MCF 10A (cell line): ENCODE measurements around the gene GAK. TPM values are rescaled to one million over a fixed set of nuclear protein-coding genes. Genes with fewer than 3 reads are reported as not detected.
"Not testable (repeated sequence)": the region's sequence is repeated elsewhere in the genome, so short reads cannot be mapped to it uniquely, and the experiment has no call there.

Experiments
- Bru-seq: library from RNA; stranded (reverse); fragments of 400-500 nt; gene quantifications from one replicate; lab custom pipeline; 2021; lab: Mats Ljungman, UMichigan
- BruChase-seq, 2 experiments: library from RNA; stranded (reverse); fragments of 400-500 nt; gene quantifications; one replicate each; lab custom pipeline; 2021; lab: Mats Ljungman, UMichigan
- BruUV-seq: library from RNA; stranded (reverse); fragments of 400-500 nt; replicated peaks from 2 replicates; lab custom pipeline; 2021; lab: Mats Ljungman, UMichigan
- CTCF ChIA-PET: fragments of 300-600 bp; sonication (Branson Sonifier 250); formaldehyde crosslinking; extraction: SDS; loops from one replicate; lab custom pipeline; 2021; ENCODE audit warnings: antibody characterized with exemption, inconsistent platforms; lab: Yijun Ruan, JAX
- POLR2A ChIA-PET: fragments of 300-600, 350-650 bp; sonication (Branson Sonifier 250); formaldehyde crosslinking; extraction: SDS; loops from one replicate; lab custom pipeline; 2020; ENCODE audit warnings: antibody characterized with exemption, inconsistent platforms; lab: Yijun Ruan, JAX
- DNase-seq: peaks from one replicate; pipeline ENCODE4 v3.0.0-alpha.2; 2018; ENCODE audit not compliant: unreplicated experiment
- H3K27ac Mint-ChIP-seq: one replicate; pipeline ENCODE4 v1.8.0; 2022; ENCODE audit warnings: mild to moderate bottlenecking, low read depth, mixed read lengths; ENCODE audit not compliant: unreplicated experiment
- H3K27me3 Mint-ChIP-seq: one replicate; pipeline ENCODE4 v1.8.0; 2022; ENCODE audit warnings: mixed read lengths; ENCODE audit not compliant: insufficient read depth, unreplicated experiment
- H3K36me3 Mint-ChIP-seq: one replicate; pipeline ENCODE4 v1.8.0; 2022; ENCODE audit warnings: mild to moderate bottlenecking, moderate library complexity, mixed read lengths; ENCODE audit not compliant: insufficient read depth, unreplicated experiment
- H3K4me1 Mint-ChIP-seq: one replicate; pipeline ENCODE4 v1.8.0; 2022; ENCODE audit warnings: mixed read lengths; ENCODE audit not compliant: insufficient read depth, unreplicated experiment
- H3K4me3 Mint-ChIP-seq: one replicate; pipeline ENCODE4 v1.8.0; 2022; ENCODE audit warnings: mild to moderate bottlenecking, moderate library complexity, mixed read lengths; ENCODE audit not compliant: unreplicated experiment
- H3K9me3 Mint-ChIP-seq: one replicate; pipeline ENCODE4 v1.8.0; 2022; ENCODE audit warnings: mixed read lengths; ENCODE audit not compliant: unreplicated experiment
- intact Hi-C: fragments of 100-400 bp; cut with micrococcal nuclease; formaldehyde crosslinking; loops from 2 replicates; pipeline ENCODE4 v1.14.1; 2022
- long read RNA-seq: library from polyadenylated mRNA; stranded (forward); transcript quantifications from one replicate; pipeline ENCODE4 v2.0.0, GENCODE V29; 2022
- total RNA-seq: library from RNA; stranded (reverse); gene quantifications from 2 replicates; pipeline ENCODE4 v1.2.3, GENCODE V29; 2022
- TF ChIP-seq, protein P1 (sequence below): fragments of 200-600 bp; IDR thresholded peaks from one replicate; pipeline ENCODE4 v1.8.0; 2022; ENCODE audit warnings: antibody characterized with exemption, mild to moderate bottlenecking; ENCODE audit not compliant: unreplicated experiment

GAK gene
- total RNA-seq (70.4 and 72.9 TPM in 2 replicates), Bru-seq, nascent RNA (percentile 56 among the genes with signal in this experiment), BruChase-seq, experiment 1, labeled RNA remaining after a 6-hour chase (percentile 73 among the genes with signal in this experiment), BruChase-seq, experiment 2, labeled RNA remaining after a 2-hour chase (percentile 65 among the genes with signal in this experiment)
- long read RNA-seq, full-length matches to known transcripts, result 28 of 139 reads
- long read RNA-seq, partial matches to known transcripts, result 35 of 139 reads
- long read RNA-seq, other reads (novel, unspliced or antisense), result 76 of 139 reads

DNA sequence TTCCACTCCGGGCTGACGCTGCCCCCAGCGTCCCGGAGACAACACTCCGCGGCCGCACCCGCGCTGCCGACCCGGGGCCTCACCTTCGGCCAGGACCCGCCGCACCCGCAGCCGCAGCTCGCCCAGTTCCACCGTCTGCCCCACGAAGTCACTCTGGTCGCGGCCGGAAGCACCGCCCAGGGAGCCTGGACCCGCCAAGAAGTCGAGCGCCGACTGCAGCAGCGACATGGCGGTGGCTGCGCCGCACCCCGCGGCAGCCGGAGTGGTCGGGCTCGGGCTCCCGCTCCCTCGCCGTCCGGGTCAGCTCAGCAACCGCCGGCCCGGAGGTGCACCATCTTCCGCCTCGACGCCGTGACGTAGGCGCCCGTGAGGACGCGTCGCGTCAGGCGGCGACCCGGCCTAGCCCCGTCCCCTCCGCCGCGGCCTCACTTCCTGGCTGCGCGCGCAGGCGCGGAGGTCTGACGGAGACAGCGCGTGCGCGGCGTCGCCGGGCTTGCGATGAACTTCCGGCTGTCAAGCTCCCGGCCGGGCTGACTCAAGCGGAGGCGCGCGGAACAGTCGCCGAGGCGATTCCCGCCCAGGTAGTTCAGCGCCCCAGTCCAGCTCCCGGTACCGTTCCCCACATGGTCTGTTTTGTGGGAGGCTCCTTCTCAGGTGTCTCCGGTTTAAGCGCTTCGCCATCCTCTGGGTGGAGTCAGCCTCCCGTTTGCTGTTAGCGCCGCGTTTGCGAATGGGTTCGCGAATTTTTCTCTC, at the start of gene GAK, which contains the start of gene TMEM175:
TSS of gene GAK (minus strand) at position 357 of the 753 bp plus-strand sequence. CDS start at position 228, 129 bp downstream.
TSS of gene TMEM175 (plus strand) at position 501 of the 753 bp plus-strand sequence. CDS start 15,280 bp downstream, outside the sequence.
- H3K4me3 Mint-ChIP-seq, result peak within 1 kb of the TSS; percentile 93
- no peaks in the 10 kb centered on the region for H3K9me3 Mint-ChIP-seq
- no peaks in the 10 kb centered on the region for H3K36me3 Mint-ChIP-seq
- peaks cover 31% of the 10 kb centered on the region for H3K4me1 Mint-ChIP-seq
- H3K27ac Mint-ChIP-seq, result peak within 1 kb of the TSS; percentile 93
- BruUV-seq, result no TSS peak
- no peaks in the 10 kb centered on the region for H3K27me3 Mint-ChIP-seq
- CTCF ChIA-PET, result interaction anchor here (0.6 to 0.7 kb wide), 2 partner anchors 35 to 118 kb away, joined by 3 to 4 read pairs; no protein-coding TSS in a partner anchor
- TF ChIP-seq, protein P1, sequence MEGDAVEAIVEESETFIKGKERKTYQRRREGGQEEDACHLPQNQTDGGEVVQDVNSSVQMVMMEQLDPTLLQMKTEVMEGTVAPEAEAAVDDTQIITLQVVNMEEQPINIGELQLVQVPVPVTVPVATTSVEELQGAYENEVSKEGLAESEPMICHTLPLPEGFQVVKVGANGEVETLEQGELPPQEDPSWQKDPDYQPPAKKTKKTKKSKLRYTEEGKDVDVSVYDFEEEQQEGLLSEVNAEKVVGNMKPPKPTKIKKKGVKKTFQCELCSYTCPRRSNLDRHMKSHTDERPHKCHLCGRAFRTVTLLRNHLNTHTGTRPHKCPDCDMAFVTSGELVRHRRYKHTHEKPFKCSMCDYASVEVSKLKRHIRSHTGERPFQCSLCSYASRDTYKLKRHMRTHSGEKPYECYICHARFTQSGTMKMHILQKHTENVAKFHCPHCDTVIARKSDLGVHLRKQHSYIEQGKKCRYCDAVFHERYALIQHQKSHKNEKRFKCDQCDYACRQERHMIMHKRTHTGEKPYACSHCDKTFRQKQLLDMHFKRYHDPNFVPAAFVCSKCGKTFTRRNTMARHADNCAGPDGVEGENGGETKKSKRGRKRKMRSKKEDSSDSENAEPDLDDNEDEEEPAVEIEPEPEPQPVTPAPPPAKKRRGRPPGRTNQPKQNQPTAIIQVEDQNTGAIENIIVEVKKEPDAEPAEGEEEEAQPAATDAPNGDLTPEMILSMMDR, result no peak
- peak; percentile 95 for DNase-seq
- intact Hi-C loops, result loop anchor here (5.0 kb wide), 1 partner anchor 165 kb away; no protein-coding TSS in a partner anchor
- POLR2A ChIA-PET, result interaction anchor here (0.6 to 3.1 kb wide), 16 partner anchors 11 to 369 kb away, joined by 3 to 16 read pairs (median 4); partner anchors contain the start of genes DGKQ and IDUA

DNA sequence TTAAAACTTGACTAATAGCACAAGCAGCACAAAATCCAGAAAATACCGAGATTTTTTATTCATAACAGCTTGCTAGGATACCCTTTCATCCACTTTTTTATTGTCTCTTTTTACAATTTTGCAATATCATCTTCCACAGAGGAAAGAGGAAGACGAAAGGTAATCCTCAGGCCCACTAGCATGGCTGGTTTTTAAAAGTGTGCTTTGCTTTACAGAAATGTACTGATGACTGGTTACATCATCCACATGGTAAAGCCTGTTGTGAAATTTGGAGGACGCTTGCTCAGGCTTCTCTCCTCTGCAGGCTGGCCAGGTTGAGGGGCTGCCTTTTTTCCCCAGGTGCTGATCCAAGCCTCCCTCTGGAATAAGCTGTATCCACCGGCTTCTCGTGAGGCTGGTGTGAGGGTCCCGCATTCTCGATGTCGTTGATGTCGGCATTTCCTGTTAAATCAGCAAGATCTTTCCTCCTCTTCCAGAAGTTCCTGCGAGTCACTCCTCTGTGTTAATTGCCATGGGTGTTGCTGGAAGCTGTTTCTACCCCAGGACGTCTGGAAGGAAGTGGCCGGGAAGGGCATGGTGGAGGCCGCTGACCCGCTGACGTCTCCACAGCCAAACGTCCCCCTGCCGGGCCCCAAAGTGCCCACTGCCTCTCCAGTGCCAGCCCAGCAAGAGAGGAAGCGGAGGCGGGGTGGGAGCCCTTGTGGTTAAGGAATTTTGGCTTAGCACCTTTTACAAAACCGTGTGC, 47.0 kb upstream of the GAK start:
- H3K4me3 Mint-ChIP-seq, result no peak overlapping the region

DNA sequence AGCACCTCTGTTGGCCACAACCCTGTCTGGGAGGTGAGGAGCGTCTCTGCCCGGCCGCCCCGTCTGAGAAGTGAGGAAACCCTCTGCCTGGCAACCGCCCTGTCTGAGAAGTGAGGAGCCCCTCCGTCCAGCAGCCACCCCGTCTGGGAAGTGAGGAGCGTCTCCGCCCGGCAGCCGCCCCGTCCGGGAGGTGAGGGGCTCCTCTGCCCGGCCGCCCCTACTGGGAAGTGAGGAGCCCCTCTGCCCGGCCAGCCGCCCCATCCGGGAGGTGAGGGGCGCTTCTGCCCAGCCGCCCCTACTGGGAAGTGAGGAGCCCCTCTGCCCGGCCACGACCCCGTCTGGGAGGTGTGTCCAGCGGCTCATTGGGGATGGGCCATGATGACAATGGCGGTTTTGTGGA, 43.9 kb upstream of the GAK start:
- H3K4me1 Mint-ChIP-seq, intact Hi-C loops, H3K27me3 Mint-ChIP-seq, H3K27ac Mint-ChIP-seq, H3K9me3 Mint-ChIP-seq, POLR2A ChIA-PET, CTCF ChIA-PET, H3K4me3 Mint-ChIP-seq, DNase-seq, BruUV-seq, H3K36me3 Mint-ChIP-seq: not testable (repeated sequence)

More for the DNA sequence above, 47.0 kb upstream of the GAK start:
- Mint-ChIP-seq H3K9me3 (no peaks in the 10 kb centered on the region), H3K27ac (no peak overlapping the region), H3K27me3 (no peaks in the 10 kb centered on the region), H3K4me1 (no peaks in the 10 kb centered on the region), H3K36me3 (no peaks in the 10 kb centered on the region)
- DNase-seq, result peak; percentile 63
- BruUV-seq, result no TSS peak
- CTCF ChIA-PET, result no interaction called here
- intact Hi-C loops, result no loop called here
- TF ChIP-seq, protein P1, result no peak
- POLR2A ChIA-PET, result interaction anchor here (1.2 to 1.6 kb wide), 4 partner anchors 8 to 321 kb away, joined by 3 to 8 read pairs (median 5); partner anchors contain the start of genes GAK, IDUA and TMEM175

DNA sequence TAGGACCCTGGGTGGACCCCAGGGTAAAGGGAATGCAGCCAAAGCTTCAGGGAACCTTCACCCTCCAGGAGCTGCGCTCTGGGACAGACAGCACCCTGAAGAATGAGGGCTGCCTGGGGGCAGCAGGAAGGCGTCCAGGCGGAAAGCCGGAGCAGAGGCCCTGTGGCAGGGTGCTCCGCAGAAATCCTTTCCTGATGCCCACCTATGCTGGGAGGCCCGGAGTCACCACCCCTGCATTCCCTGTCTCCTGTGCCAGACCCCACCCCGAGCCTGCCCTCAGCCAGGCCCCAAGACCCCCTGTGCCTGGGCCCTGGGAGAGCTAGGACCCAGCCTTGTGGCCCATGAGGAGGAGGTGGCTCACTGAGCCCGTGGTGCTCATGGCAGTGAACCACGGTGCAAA, 42.6 kb upstream of the GAK start:
- no peak overlapping the region for H3K4me3 Mint-ChIP-seq
- no TSS peak for BruUV-seq
- no peaks in the 10 kb centered on the region for H3K36me3 Mint-ChIP-seq
- no peaks in the 10 kb centered on the region for H3K27me3 Mint-ChIP-seq
- intact Hi-C loops, result no loop called here
- no peaks in the 10 kb centered on the region for H3K9me3 Mint-ChIP-seq
- TF ChIP-seq, protein P1, result no peak
- POLR2A ChIA-PET, result interaction anchor here (0.6 to 0.9 kb wide), 2 partner anchors 10 to 13 kb away, joined by 3 read pairs; no protein-coding TSS in a partner anchor
- H3K27ac Mint-ChIP-seq, result no peak overlapping the region
- peaks cover 5% of the 10 kb centered on the region for H3K4me1 Mint-ChIP-seq
- CTCF ChIA-PET, result no interaction called here
- DNase-seq, result no peak
